ENCODE measurements around the gene ARHGAP18. TPM values are rescaled to one million over a fixed set of nuclear protein-coding genes. Genes with fewer than 3 reads are reported as not detected.

ARHGAP18 gene
- total and polyA plus RNA-seq, 12 donors = 2.2 to 15.4 (median 4.1) TPM

GRCh38 chr6:129748901-129749748, 39.1 kb upstream of the ARHGAP18 start:
- peak overlapping the region in 1 of 10 donors; percentile 4 for H3K4me3 ChIP-seq
- no peaks in the 10 kb centered on the region for H3K27me3 ChIP-seq
- H3K27ac ChIP-seq = peak overlapping the region in 9 of 10 donors; percentile 36 to 80 (median 45)
- 81 to 83% methylated on average over 7 of the region's 7 CpGs for WGBS, 2 donors
- H3K36me3 ChIP-seq = no peaks in the 10 kb centered on the region
- intact Hi-C loops (cut with DNase I) = loop anchor here in 3 of 10 donors (5.0 to 10.0 kb wide), 3 partner anchors 152 to 254 kb away; no protein-coding TSS in a partner anchor
- H3K9me3 ChIP-seq = no peaks in the 10 kb centered on the region
- peaks cover 0 to 54% (median 30%) of the 10 kb centered on the region in 9 donors for H3K4me1 ChIP-seq
- TF ChIP-seq CTCF (IDR thresholded peaks at IDR 0.05) = no peak
- ATAC-seq (no peak), DNase-seq (no peak)

- no peak for DNase-seq
These were observed 38.4 kb upstream of the ARHGAP18 start for GRCh38 chr6:129748212-129748900.

GRCh38 chr6:129747588-129748112, 37.7 kb upstream of the ARHGAP18 start:
- no peaks in the 10 kb centered on the region for H3K27me3 ChIP-seq
- WGBS, 2 donors = 84 to 94% methylated on average over 4 of the region's 4 CpGs
- ATAC-seq (no peak), DNase-seq (no peak)
- H3K9me3 ChIP-seq = no peaks in the 10 kb centered on the region
- no peaks in the 10 kb centered on the region for H3K36me3 ChIP-seq
- H3K27ac ChIP-seq = peak overlapping the region in 4 of 10 donors; percentile 45 to 80 (median 73)
- peaks cover 0 to 53% (median 30%) of the 10 kb centered on the region in 9 donors for H3K4me1 ChIP-seq
- no peak overlapping the region for H3K4me3 ChIP-seq
- intact Hi-C loops (cut with DNase I) = loop anchor here in 3 of 10 donors (5.0 to 10.0 kb wide), 3 partner anchors 150 to 253 kb away; no protein-coding TSS in a partner anchor
- no peak for TF ChIP-seq CTCF (IDR thresholded peaks at IDR 0.05)

More at GRCh38 chr6:129748212-129748900, 38.4 kb upstream of the ARHGAP18 start:
- no peaks in the 10 kb centered on the region for H3K27me3 ChIP-seq
- peaks cover 0 to 57% (median 30%) of the 10 kb centered on the region in 9 donors for H3K4me1 ChIP-seq
- ATAC-seq = peak in 7 of 8 donors; percentile 43 to 80 (median 67)
- H3K9me3 ChIP-seq = no peaks in the 10 kb centered on the region
- peak overlapping the region in 9 of 10 donors; percentile 36 to 80 (median 45) for H3K27ac ChIP-seq
- 47 to 55% methylated on average over 4 of the region's 4 CpGs for whole genome bisulfite sequencing, 2 donors
- no peak for TF ChIP-seq CTCF (IDR thresholded peaks at IDR 0.05)
- intact Hi-C loops (cut with DNase I) = loop anchor here in 3 of 10 donors (5.0 to 10.0 kb wide), 3 partner anchors 151 to 254 kb away; no protein-coding TSS in a partner anchor
- peak overlapping the region in 2 of 10 donors; percentile 4 to 8 for H3K4me3 ChIP-seq
- H3K36me3 ChIP-seq = no peaks in the 10 kb centered on the region

- 82 to 92% methylated on average over 6 of the region's 6 CpGs for WGBS, 2 donors
- Histone ChIP-seq H3K36me3 (no peaks in the 10 kb centered on the region), H3K4me1 (peaks cover 0 to 30% (median 17%) of the 10 kb centered on the region in 9 donors), H3K27ac (no peak overlapping the region), H3K27me3 (no peaks in the 10 kb centered on the region), H3K9me3 (no peaks in the 10 kb centered on the region), H3K4me3 (no peak overlapping the region)
- DNase-seq (no peak), ATAC-seq (no peak)
- no peak for TF ChIP-seq CTCF (IDR thresholded peaks at IDR 0.05)
- intact Hi-C loops (cut with DNase I) = loop anchor here in 3 of 10 donors (5.0 to 10.0 kb wide), 3 partner anchors 148 to 250 kb away; no protein-coding TSS in a partner anchor
These were observed 34.9 kb upstream of the ARHGAP18 start for GRCh38 chr6:129744880-129745237.
